Transverse colon (tissue), 4 donors: ENCODE data around the gene ANKRD44. TPM values are rescaled to one million over a fixed set of nuclear protein-coding genes. Genes with fewer than 3 reads are reported as not detected.

Experiments
- DNase-seq: peaks from one replicate; pipeline ENCODE4 v3.0.0-alpha.2; 2019
- H3K27ac ChIP-seq, 4 donors: fragments of 200-600 bp; sonication (generic); 2 replicates each; pipeline ENCODE4 v1.5.1; 2016 to 2018; ENCODE audit warnings: inconsistent platforms in 4 of 4
- H3K27me3 ChIP-seq: fragments of 200-600 bp; sonication (generic); 2 replicates; pipeline ENCODE4 v1.5.1; 2017; ENCODE audit warnings: inconsistent platforms
- H3K36me3 ChIP-seq, 4 donors: fragments of 200-600 bp; sonication (generic); 2 replicates each; pipeline ENCODE4 v1.5.1; 2017 to 2019; ENCODE audit warnings: inconsistent platforms in 4 of 4
- H3K4me1 ChIP-seq, 4 donors: fragments of 200-600 bp; sonication (generic); 2 replicates each; pipeline ENCODE4 v1.5.1; 2017 to 2020; ENCODE audit warnings: inconsistent platforms in 4 of 4
- H3K4me3 ChIP-seq, 4 donors: fragments of 200-600 bp; sonication (generic); 1 replicate in 1 of 4; 2 replicates in 3 of 4; pipeline versions ENCODE4 v1.5.1 to v1.6.1; 2017 to 2019; ENCODE audit warnings: inconsistent platforms in 4 of 4
- H3K9me3 ChIP-seq, 2 donors: fragments of 200-600 bp; sonication (generic); 2 replicates each; pipeline ENCODE4 v1.5.1; 2017 to 2019; ENCODE audit warnings: inconsistent platforms in 2 of 2
- CTCF ChIP-seq, 5 experiments: fragments of 200-600 bp in 3 of 5; fragments of 450-650 bp in 2 of 5; sonication (generic) in 3 of 5; IDR thresholded peaks; 1 replicate in 2 of 5; 2 replicates in 3 of 5; pipeline ENCODE4 v1.5.1; 2016 to 2017; ENCODE audit warnings: antibody characterized with exemption in 5 of 5, inconsistent platforms in 3 of 5, mild to moderate bottlenecking in 2 of 5, moderate library complexity in 1 of 5
- EP300 ChIP-seq: sonication (generic); formaldehyde crosslinking; IDR thresholded peaks from one replicate; pipeline ENCODE4 v1.6.1; 2017; ENCODE audit warnings: antibody characterized with exemption, low read depth
- POLR2A ChIP-seq: fragments of 450-650 bp; IDR thresholded peaks from one replicate; pipeline ENCODE4 v1.6.1; 2016; ENCODE audit warnings: antibody characterized with exemption, mild to moderate bottlenecking, moderate library complexity
- POLR2AphosphoS5 ChIP-seq, 3 donors: sonication (generic); formaldehyde crosslinking; IDR thresholded peaks; one replicate each; pipeline ENCODE4 v1.6.1; 2016; ENCODE audit warnings: antibody characterized with exemption in 3 of 3
- WGBS, 2 donors: methylation state at CpG; one replicate each; pipeline ENCODE4 v1.1.5; 2018; ENCODE audit warnings: low coverage in 1 of 2; 5-methylcytosine and 5-hydroxymethylcytosine counted together
- in situ Hi-C, 4 donors: fragments of 200-750 bp; cut with MboI; loops; one replicate each; pipeline versions ENCODE4 v1.15.0 to v1.15.1; 2017; ENCODE audit warnings: low sequenced_read_pairs in 3 of 4, low pct_ligation_motif_present in 1 of 4, low pct_unique_long_range_greater_than_20kb in 1 of 4
- intact Hi-C: fragments of 100-400 bp; cut with DNase I; formaldehyde crosslinking; loops from one replicate; pipeline ENCODE4 v1.15.1; 2023; ENCODE audit warnings: low total_unique reads
- total RNA-seq, 4 donors: library from RNA; depleted of rRNA; stranded (reverse); fragments of >200 nt; gene quantifications; one replicate each; pipeline ENCODE4 v1.1.0, GENCODE V29; 2016

The ANKRD44 gene
- total RNA-seq, 4 donors from 2014 or later, result 13.9 to 46.8 (median 27.5) TPM

DNA sequence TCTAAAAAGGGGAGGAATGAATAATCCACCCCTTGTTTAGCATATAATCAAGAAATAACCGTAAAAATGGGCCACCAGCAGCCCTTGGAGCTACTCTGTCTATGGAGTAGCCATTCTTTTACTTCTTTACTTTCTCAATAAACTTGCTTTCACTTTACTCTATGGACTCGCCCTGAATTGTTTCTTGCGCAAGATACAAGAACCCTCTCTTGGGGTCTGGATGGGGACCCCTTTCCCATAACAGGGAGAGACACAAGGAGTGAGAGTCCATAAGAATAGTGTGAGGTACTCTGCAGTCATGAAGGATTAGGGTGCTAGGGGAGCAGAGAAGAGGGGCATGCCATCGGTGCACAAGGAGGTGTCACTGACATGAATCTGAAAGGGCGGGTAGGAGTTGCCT, 224.9 kb downstream of the ANKRD44 start:
- in situ Hi-C loops, result no loop called here
- no peak for DNase-seq
- Histone ChIP-seq H3K4me1 (peaks cover 0 to 5% (median 0%) of the 10 kb centered on the region in 4 donors), H3K9me3 (no peaks in the 10 kb centered on the region), H3K27ac (no peak overlapping the region), H3K36me3 (no peaks in the 10 kb centered on the region), H3K27me3 (no peaks in the 10 kb centered on the region), H3K4me3 (no peak overlapping the region)
- WGBS, 2 donors, result 98% methylated on average over 5 of the region's 5 CpGs
- TF ChIP-seq POLR2A, result no peak
- no peak for TF ChIP-seq EP300
- TF ChIP-seq CTCF (IDR thresholded peaks at IDR 0.05), result no peak
- TF ChIP-seq POLR2AphosphoS5 (IDR thresholded peaks at IDR 0.05), result no peak
- intact Hi-C loops, result no loop called here

DNA sequence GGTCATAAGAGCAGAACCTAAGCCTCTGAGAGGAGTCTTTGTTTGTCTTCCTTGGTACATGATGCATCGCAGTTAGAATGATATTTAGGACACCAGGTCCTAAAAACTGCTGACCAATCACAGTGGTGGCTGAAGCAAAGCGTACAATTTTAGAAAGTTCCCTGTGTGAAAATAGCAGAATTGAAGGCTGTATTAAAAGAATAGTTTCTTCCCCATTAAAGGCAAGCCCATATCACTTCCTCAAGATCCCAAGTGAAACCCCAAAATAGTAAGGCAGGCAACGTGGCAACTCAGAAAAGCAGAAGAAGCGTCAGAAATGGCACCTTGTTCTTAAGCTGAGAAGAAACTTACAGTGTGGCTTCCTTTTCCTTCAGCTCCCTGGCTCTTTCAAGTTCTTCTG, 229.3 kb downstream of the ANKRD44 start:
- in situ Hi-C loops (no loop called here), intact Hi-C loops (no loop called here)
- Histone ChIP-seq H3K4me1 (peaks cover 0 to 26% (median 14%) of the 10 kb centered on the region in 4 donors), H3K36me3 (no peaks in the 10 kb centered on the region), H3K4me3 (no peak overlapping the region), H3K27ac (no peak overlapping the region), H3K27me3 (no peaks in the 10 kb centered on the region), H3K9me3 (no peaks in the 10 kb centered on the region)
- no peak for DNase-seq
- no peak for TF ChIP-seq EP300
- no peak for TF ChIP-seq POLR2AphosphoS5 (IDR thresholded peaks at IDR 0.05)
- TF ChIP-seq POLR2A, result no peak
- no peak for TF ChIP-seq CTCF (IDR thresholded peaks at IDR 0.05)
- WGBS, 2 donors, result 81 to 97% methylated on average over 4 of the region's 4 CpGs

DNA sequence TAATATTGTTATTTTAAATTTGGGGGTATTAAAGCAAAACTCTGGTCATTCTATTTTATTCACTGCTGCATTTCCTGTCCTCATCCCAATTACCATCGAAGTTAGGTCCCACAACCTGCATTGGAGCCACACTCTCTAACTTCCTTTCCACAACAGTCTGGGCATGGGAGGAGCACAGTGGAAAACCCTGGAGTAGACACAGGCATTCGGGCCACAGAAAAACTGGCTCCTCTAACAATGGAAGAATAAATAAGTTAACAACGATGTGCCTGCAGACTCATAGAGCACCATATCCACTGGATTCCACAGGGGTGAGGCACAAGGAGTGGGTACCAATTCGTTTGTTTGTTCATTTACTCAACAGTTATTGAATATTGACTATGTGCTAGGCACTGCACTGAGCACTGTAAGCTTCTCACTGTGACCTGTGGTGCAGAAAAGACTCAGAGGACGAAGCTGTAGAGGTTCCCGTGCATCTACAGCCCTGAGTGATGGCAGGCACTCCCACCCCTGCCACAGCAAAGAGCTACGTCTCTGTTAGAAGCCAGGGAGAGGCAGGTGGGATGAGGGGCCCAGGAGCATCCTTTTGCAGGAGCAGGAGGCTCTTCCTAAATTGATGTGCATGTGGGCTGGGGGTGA, 229.9 kb downstream of the ANKRD44 start:
- Histone ChIP-seq H3K27me3 (no peaks in the 10 kb centered on the region), H3K27ac (no peak overlapping the region), H3K9me3 (no peaks in the 10 kb centered on the region), H3K36me3 (no peaks in the 10 kb centered on the region), H3K4me1 (peaks cover 0 to 26% (median 14%) of the 10 kb centered on the region in 4 donors), H3K4me3 (no peak overlapping the region)
- intact Hi-C loops (no loop called here), in situ Hi-C loops (no loop called here)
- no peak for DNase-seq
- TF ChIP-seq POLR2A (no peak), EP300 (no peak), CTCF (IDR thresholded peaks at IDR 0.05) (no peak)
- WGBS, 2 donors, result 70 to 86% methylated on average over 3 to 7 of the region's 7 CpGs

GRCh38 chr2:197079832-197080555, 230.6 kb downstream of the ANKRD44 start:
- H3K4me1 ChIP-seq, result peaks cover 0 to 26% (median 14%) of the 10 kb centered on the region in 4 donors
- DNase-seq, result no peak
- intact Hi-C loops, result no loop called here
- no peaks in the 10 kb centered on the region for H3K9me3 ChIP-seq
- WGBS, 2 donors, result 56 to 58% methylated on average over 6 of the region's 6 CpGs
- H3K27ac ChIP-seq, result peak overlapping the region in 1 of 4 donors; percentile 22
- H3K4me3 ChIP-seq, result no peak overlapping the region
- H3K27me3 ChIP-seq, result no peaks in the 10 kb centered on the region
- no peaks in the 10 kb centered on the region for H3K36me3 ChIP-seq
- no peak for TF ChIP-seq POLR2AphosphoS5 (IDR thresholded peaks at IDR 0.05)
- TF ChIP-seq POLR2A, result no peak
- no peak for TF ChIP-seq CTCF (IDR thresholded peaks at IDR 0.05)
- no peak for TF ChIP-seq EP300
- in situ Hi-C loops, result no loop called here
